DMS 273 (cell line): Measurements from ENCODE around the gene FSTL3.
A peak's percentile ranks its signal among the peaks of the same experiment; 100 is the strongest.
"Not testable (repeated sequence)": the region's sequence is repeated elsewhere in the genome, so short reads cannot be mapped to it uniquely, and the experiment has no call there.

ENCODE experiments used
- DNase-seq: peaks from one replicate; lab custom pipeline; 2025; ENCODE audit not compliant: unreplicated experiment; lab: John Stamatoyannopoulos, UW

The FSTL3 gene

DNA sequence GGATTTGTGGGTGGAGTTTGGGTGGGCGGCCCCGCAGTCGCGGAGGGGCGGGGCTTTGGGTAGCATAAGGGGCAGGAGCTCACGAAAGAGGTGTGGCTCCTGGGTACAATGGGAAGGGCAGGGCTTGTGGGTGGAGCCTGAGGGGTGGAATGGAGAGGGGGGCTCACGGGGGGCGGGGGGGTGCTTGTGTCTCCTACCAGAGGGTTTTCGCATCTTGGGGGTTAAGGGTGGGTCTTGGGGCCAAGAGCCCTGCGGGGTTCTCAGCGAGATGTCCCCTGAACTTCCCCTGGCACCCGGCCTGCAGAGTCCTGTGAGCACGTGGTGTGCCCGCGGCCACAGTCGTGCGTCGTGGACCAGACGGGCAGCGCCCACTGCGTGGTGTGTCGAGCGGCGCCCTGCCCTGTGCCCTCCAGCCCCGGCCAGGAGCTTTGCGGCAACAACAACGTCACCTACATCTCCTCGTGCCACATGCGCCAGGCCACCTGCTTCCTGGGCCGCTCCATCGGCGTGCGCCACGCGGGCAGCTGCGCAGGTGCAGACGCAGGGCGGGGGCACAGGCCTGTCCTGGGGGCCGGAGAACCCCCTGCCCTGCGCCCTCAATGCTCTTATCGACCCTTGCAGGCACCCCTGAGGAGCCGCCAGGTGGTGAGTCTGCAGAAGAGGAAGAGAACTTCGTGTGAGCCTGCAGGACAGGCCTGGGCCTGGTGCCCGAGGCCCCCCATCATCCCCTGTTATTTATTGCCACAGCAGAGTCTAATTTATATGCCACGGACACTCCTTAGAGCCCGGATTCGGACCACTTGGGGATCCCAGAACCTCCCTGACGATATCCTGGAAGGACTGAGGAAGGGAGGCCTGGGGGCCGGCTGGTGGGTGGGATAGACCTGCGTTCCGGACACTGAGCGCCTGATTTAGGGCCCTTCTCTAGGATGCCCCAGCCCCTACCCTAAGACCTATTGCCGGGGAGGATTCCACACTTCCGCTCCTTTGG lies 5.1 kb downstream of the FSTL3 start:
- no peak for DNase-seq

DNA sequence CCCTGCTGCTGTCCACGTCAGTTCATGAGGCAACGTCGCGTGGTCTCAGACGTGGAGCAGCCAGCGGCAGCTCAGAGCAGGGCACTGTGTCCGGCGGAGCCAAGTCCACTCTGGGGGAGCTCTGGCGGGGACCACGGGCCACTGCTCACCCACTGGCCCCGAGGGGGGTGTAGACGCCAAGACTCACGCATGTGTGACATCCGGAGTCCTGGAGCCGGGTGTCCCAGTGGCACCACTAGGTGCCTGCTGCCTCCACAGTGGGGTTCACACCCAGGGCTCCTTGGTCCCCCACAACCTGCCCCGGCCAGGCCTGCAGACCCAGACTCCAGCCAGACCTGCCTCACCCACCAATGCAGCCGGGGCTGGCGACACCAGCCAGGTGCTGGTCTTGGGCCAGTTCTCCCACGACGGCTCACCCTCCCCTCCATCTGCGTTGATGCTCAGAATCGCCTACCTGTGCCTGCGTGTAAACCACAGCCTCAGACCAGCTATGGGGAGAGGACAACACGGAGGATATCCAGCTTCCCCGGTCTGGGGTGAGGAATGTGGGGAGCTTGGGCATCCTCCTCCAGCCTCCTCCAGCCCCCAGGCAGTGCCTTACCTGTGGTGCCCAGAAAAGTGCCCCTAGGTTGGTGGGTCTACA lies 6.6 kb downstream of the FSTL3 start:
- no peak for DNase-seq

DNA sequence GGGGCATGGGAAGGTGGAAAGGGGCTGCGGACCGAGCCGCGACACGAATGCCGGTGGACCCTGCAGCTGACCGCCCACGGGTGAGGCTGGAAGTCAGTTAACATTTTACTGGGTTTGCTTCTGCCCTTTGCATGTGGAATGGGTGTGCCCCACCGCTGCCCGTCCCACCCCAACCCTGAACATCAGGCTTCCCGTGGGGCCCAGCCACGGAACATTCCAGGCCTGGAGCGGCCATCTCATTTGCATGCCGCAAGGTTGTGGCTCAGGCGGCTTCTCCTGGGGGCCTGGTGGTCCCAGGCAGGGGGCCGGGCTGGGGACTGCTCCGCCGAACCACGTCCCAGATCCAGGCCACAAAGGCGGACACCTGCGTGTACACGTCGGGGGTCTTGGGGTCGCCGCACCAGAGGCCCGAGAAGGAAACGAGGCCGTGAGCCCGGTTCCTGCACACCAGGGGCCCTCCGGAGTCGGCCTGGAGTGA lies 9.3 kb downstream of the FSTL3 start:
- no peak for DNase-seq

DNA sequence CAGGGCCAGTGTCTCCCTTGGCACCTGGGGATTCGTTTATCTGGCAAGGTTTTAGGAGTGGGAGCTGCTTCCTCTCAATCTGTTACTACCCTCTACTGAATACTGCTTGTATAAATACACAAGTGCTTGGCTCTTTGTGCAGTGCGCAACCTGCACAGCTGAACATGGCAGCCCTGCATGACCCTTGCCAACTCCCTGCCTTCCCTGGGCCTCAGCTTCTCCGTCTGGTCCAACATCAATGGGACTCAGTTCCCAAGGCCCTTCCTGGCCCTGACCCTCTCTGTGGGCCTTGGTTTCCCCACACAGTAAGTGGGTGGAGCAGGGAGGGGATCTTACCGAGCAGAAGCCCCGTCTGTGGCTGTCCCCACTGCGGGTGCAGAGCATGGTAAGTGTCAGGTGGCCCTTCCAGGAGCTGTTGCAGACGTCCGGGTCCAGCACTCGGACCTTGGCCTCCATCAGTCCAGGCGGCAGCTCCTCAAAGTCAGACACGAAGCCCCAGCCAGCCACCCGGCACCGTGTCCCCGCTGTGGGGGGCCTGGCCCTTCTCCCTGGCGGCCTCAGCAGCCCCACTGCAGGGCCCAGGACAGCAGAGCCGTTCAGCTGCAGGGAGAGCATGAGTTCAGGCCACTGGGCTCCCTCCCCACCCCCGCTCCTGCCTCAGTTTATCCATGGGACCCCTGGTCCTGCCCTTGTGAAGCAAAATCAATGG lies 10.6 kb downstream of the FSTL3 start:
- DNase-seq, result no peak

DNA sequence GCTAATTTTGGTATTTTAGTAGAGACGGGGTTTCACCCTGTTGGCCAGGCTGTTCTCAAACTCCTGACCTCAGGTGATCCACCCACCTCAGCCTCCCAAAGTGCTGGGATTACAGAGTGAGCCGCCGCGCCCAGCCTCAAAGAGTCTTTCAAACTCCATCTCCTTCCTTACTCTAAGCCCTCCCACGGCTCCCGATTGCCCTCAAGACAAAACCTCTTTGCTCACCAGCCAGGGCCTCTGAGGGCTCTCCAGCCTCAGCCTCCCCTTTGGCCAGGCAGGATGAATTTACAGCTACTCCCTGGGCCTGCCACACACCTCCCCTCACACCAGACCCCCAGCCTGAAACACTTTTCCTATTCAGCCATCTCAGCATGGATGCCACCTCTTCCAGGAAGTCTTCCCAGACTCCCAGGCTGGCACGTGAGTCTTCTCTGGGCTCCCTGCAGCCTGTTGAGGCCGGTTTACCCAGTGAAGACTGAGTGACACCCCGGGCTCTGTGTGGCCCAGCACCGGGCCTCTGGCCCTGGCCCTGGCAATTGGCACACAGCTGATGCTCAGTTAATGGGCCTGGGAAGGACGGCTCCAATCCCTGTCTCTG lies 11.5 kb downstream of the FSTL3 start:
- no peak for DNase-seq

DNA sequence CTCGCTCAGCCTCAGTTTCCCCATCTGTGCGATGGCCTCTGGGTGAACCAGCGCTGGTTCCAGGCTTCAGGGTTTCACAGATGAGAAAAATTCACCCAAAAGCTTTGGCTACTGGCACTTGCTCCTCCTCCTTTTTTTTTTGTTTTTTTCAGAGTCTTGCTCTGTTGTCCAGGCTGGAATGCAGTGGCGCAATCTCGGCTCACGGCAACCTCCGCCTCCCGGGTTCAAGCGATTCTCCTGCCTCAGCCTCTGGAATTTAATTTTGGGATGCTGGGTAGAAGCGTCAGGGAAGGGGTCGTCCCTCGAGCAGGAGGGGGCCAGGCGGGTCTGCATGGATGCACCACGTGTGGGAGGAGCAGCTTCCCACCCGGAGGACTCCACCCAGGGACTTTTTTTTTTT lies 12.0 kb downstream of the FSTL3 start:
- DNase-seq, result no peak

DNA sequence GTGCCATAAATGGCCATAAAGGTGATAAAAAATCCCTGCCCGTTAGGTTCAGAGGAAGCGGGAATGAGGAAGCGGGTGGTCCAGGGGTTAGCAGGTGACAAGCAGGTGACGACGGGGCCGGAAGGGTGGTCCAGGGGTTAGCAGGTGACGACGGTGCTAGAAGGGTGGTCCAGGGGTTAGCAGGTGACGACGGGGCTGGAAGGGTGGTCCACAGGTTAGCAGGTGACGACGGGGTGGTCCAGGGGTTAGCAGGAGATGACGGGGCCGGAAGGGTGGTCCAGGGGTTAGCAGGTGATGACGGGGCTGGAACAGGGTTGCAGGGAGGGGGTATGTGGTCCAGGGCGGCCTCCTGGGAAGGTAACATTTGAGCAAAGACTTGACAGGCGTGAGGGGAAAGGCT lies 12.8 kb downstream of the FSTL3 start:
- DNase-seq, result no peak

DNA sequence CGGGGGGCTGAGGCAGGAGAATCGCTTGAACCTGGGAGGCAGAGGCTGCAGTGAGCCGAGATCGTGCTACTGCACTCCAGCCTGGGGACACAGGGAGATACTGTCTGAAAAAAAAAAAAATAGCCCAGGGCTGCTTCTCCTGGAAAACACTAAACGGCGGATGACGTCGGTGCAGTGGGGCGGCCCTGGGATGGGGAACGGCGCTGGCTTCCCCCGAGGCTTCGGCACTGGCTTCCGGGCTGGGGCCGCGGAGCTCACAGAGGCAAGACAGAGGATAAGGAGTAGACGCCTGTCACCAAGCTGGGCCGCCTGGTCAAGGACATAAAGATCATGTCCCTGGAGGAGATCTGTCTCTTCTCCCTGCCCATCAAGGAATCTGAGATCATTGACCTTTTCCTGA lies 14.0 kb downstream of the FSTL3 start:
- DNase-seq, result no peak

DNA sequence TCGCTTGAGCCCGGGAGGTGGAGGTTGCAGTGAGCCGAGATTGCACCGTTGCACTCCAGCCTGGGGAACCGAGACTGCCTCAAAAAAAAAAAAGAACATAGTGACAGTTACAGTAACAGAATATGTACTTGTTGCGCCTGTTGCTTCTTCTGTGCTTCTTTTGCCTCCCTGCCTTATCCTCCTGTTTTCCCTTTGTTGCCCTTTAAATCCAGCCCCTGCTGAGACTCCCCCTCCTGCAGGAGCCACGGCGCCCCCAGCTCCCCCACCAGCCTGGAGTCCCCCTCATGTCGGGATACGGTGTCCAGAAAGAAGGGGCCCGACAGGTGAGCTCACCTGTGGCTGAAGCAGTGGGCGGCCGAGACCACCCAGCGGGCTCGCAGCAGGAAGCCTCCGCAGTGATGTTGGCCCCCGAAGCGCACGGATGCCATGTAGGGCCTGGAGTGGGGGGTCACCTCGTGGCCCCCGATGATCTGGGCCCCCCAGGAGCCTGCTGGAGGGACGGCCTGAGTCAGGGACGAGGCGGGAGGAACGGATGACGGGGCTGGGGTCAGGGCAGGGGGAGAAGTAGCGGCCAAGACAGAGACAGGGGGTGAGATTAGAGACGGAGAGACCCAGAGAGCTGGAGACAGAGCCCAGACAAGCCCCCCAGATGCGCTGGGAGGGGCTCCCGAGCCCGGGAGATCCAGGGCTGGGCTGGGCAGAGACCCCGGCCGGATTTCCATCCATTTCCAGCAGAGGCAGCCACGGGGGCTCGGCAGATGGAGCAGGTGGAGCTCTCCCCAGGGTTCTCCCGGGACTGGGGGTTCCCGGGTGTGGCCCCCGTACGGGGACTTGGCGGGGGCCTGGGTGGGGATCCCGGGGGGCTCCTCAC lies 18.5 kb downstream of the FSTL3 start:
- no peak for DNase-seq

DNA sequence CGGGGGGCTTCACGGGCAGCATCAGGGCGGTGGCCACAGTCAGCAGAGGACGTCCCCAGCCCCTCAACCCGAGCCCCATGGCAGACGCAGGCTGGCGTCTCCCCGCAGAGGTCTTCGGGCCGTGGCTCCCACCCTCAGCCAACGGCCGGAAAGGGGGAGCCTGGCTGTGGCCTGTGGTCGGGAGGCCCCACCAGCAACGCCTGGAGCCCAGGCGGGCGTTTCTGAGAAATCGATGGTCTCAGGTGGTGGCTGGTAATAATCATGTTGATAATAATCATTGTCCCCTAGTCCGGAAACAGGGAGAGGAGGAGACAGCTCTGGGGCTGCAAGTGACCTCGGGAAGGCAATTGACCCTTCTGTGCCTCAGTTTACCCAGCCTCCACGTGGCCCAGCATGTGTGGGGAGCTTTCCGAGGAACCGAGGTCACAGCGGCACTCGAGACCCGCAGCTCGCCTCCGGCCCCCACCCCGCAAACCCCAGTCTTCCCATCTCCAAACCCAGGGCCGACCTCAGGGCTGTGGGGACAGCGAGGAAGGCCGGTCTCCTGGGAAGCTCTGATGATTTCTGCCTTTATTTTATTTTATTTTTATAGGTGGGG lies 19.3 kb downstream of the FSTL3 start, which contains the start of gene PRSS57:
Gene PRSS57 (minus strand): TSS at position 101 of the 598 bp plus-strand sequence. CDS start 22 bp downstream, at position 79.
- DNase-seq, result no peak

DNA sequence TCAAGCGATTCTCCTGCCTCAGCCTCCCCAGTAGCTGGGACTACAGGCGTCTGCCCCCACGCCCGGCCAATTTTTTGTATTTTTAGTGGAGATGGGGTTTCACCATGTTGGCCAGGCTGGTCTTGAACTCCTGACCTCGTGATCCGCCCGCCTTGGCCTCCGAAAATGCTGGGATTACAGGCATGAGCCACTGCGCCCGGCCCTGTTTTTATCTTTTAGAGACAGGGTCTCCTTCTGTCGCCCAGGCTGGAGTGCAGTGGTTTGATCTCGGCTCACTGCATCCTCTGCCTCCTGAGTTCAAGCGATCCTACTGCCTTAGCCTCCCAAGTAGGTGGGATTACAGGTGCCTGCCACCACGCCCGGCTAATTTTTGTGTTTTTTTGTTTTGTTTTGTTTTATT lies 22.3 kb downstream of the FSTL3 start:
- DNase-seq, result not testable (repeated sequence)

DNA sequence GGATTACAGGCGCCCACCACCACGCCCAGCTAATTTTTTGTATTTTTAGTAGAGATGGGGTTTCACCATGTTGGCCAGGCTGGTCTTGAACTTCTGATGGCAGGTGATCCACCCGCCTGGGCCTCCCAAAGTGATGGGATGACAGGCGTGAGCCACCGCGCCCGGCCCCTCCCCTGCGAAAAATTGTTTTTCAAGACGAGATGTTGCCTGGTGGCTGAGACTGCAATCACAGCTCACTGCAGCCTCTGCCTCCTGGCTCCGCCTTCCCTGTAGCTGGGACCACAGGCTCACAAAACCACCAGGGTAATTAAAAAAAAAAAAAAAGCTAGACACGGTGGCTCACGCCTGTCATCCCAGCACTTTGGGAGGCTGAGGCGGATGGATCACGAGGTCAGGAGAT lies 23.7 kb downstream of the FSTL3 start:
- peak; percentile 35 for DNase-seq

DNA sequence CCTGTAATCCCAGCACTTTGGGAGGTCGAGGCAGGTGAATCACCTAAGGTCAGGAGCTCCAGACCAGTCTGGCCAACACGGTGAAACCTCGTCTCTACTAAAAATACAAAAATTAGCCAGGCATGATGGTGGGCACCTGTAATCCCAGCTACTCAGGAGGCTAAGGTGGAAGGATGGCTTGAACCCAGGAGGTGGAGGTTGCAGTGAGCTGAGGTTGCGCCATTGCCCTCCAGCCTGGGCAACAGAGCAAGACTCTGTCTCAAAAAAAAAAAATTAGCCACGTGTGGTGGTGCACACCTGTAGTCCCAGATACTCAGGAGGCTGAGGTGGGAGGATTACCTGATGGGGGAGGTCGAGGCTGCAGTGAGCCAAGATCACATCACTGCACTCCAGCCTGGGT lies 26.7 kb downstream of the FSTL3 start:
- not testable (repeated sequence) for DNase-seq

DNA sequence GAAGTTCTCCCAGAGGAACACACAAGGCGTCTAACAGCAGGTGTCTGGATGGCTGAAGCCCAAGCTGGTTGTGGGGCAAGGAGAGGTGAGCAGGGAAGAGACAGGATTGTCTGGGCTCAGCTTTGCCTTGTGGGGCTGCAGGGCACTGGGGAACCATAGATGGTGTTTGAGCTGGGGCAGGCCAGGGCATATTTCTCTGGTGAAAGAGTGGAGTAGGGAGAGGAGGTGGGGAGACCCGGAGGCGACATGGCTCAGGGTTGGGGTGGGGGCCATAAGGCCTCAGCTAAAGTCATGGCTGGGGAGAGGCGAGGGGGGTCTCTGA lies 27.1 kb downstream of the FSTL3 start:
- no peak for DNase-seq

DNA sequence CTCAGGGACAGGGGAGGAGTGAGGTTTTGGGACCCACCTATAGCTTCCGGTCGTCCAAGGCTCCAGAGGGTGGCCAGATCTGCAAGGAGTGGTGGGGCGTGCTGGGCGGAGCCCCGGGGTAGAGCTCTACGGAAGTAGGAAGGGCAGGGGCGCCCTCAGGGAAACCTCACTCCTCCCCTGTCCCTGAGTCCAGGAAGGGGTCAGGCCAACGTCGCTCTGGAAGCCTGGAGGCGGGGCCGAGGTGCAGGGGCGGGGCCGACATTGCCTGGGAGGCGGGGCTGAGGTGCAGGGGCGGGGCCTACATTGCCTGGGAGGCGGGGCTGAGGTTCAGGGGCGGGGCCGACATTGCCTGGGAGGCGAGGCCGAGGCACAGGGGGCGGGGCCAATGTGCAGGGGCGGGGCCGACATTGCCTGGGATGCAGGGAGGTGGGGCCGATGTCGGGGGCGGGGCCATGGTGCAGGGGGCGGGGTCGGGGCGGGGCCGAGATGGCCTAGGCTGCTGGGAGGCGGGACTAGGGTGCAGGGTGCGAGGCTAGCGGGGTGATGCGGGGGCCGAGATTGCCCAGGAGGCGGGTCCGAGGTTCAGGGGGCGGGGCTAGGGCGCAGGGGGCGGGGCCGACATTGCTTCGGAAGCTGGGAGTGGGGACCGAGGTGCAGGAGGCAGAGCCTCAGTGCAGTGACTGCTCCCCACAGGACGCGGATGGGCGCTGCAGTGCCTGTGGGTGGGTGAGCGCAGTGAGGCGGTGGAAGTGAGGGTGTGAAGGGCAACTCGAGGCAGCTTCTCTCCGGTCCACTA lies 27.7 kb downstream of the FSTL3 start:
- peak; percentile 68 for DNase-seq

DNA sequence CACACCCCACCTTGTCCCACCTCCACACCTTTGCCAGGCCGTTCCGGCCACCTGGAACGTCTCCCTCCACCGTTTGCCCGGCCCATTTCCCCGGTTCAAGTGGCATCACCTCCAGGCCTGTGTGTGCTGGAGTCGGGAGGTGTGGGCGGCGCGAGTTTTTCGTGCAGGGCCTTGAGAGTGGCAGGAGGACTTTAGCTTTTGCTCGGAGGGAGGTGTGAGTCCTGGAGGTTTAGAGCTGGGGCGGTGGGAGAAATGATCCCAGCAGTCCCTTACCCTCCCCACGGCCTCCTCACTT lies 28.2 kb downstream of the FSTL3 start:
- no peak for DNase-seq

DNA sequence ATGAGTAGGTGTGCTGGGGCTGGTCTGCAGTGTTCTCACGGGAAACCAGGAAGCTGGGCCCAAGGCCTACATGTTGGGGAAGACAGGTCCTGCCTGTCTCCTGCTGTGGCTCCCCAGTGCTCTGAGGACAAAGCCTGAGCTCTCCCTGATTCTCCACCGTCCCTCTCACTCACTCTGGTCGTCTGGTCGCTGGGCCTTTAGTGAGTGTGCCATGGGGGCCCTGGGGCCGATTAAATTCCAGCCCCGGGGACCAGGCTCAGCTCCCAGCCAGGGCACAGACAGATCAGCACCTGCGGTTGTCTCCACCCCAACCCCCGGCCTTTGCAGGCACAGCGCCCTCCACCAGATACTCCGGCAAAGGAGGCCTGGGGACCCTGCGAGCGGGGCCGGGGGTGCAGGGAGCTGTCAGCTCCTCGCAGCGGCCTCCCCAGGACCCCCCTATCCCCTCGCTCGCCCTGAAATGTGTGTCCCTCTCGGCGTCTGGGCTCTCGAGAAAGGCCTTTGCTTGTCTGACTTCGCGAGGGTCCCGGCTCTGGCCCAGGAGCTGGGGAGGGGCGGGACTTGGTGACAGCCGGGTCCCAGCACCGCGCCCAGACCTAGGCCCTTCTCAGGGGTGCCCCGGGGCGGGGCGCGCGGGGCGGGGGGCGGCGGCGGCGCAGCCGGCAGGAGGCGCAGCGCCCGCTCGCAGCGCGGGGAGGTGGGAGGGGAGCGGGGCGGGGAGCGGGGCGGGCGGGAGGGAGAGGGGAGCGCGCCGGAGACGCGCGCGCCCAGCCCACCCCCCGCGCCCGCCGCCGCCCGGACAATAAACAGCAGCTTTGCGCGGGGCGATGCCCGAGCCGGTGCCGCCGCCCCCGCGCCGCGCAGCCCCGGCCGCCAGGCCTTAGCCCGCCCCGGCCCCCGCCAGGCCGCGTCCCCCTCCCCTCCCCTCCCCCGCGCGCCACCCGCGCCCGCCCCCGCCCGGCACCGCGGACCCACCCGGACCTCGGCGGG lies 32.3 kb downstream of the FSTL3 start, which contains the start of gene PALM:
Gene PALM (plus strand): TSS at position 782 of the 990 bp plus-strand sequence. CDS start 212 bp downstream, outside the sequence.
- peak; percentile 73 for DNase-seq
